ENCODE data around the gene TTLL8. TPM values are rescaled to one million over a fixed set of nuclear protein-coding genes. Genes with fewer than 3 reads are reported as not detected.

TTLL8 gene
- total and polyA plus RNA-seq, 2 donors (not counting 3 experiments of a cell fraction or from before 2014, with no cell fraction given), result not detected

DNA sequence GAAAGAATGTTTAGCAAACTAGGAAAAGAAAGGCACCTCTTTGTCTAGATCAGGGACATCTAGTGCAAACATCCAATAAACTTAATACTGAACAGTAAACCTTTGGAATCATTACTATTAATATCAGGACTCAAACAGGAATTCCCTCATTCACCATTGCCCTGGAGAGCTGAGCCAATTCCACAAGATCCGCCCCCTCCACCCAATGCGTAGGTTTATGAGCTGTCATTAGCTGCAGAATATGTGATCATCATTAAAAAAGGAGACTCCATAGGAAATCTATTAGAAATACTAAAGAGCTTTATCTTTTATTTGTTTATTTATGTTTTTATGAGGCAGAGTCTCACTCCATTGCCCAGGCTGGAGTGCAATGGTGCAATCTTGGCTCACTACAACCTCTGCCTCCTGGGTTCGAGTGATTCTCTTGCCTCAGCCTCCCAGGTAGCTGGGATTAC lies 51.0 kb downstream of the TTLL8 start:
- ChIA-PET CTCF (interaction anchor here (1.0 to 3.2 kb wide), 2 partner anchors 23 kb away, joined by 3 to 11 read pairs; no protein-coding TSS in a partner anchor), POLR2A (interaction anchor here (0.7 kb wide), 1 partner anchor 11 kb away, joined by 3 read pairs; no protein-coding TSS in a partner anchor)
- H3K4me2 ChIP-seq (ENCODE audit: insufficient read depth, low read length), result no peak overlapping the region
- BruUV-seq (replicated peaks), result no TSS peak
- DNase-seq (ENCODE audit: low read depth, low spot score) (no peak), FAIRE-seq (no peak)
- no peak overlapping the region for H2AFZ ChIP-seq (ENCODE audit: low read depth, low read length)
- H3K9me1 ChIP-seq (replicated peaks; ENCODE audit: control insufficient read depth, extremely low read depth, insufficient read depth, low read length), result no peaks in the 10 kb centered on the region
- peaks cover 15 to 19% of the 10 kb centered on the region in 2 experiments for H3K27me3 ChIP-seq (ENCODE audit: control insufficient read depth in 2 of 2, insufficient read depth in 2 of 2, low read length in 2 of 2)
- H3K9ac ChIP-seq (replicated peaks; ENCODE audit: extremely low read depth, insufficient read depth, low read length), result no peak overlapping the region
- H3K36me3 ChIP-seq (ENCODE audit: control insufficient read depth in 2 of 2, extremely low read depth in 1 of 2, insufficient read depth in 2 of 2, low read length in 2 of 2), result no peaks in the 10 kb centered on the region
- H3K9me3 ChIP-seq (replicated peaks; ENCODE audit: control insufficient read depth, insufficient read depth, low read length), result no peaks in the 10 kb centered on the region
- TF ChIP-seq GATA2 (IDR thresholded peaks at IDR 0.05; ENCODE audit: insufficient read depth, insufficient read length, low read depth, low read length), result no peak
- TF ChIP-seq CTCF (IDR thresholded peaks at IDR 0.05; ENCODE audit: extremely low read depth in 1 of 2, insufficient read depth in 1 of 2, low read depth in 1 of 2, low read length in 2 of 2), result no peak
- no peak for TF ChIP-seq JUN (IDR thresholded peaks at IDR 0.05; ENCODE audit: borderline replicate concordance, insufficient read depth, insufficient read length, low read depth)
- no peak for TF ChIP-seq POLR2A (IDR thresholded peaks at IDR 0.05; ENCODE audit: low read depth, low read length)
- no peak for TF ChIP-seq MYC (IDR thresholded peaks at IDR 0.05; ENCODE audit: low read depth, low read length)
- TF ChIP-seq MAX (IDR thresholded peaks at IDR 0.05; ENCODE audit: insufficient read depth, insufficient read length), result no peak
- no peak for TF ChIP-seq EZH2 (IDR thresholded peaks at IDR 0.05; ENCODE audit: borderline replicate concordance, low read depth, low read length, severe bottlenecking)
- TF ChIP-seq FOS (IDR thresholded peaks at IDR 0.05; ENCODE audit: borderline replicate concordance, insufficient read depth, low read length), result no peak
- TF ChIP-seq POLR2AphosphoS5 (IDR thresholded peaks at IDR 0.05; ENCODE audit: insufficient read depth, low read depth, low read length), result no peak
- H3K79me2 ChIP-seq (ENCODE audit: control insufficient read depth, insufficient read depth, low read length), result no peaks in the 10 kb centered on the region
- H3K27ac ChIP-seq (ENCODE audit: insufficient read depth, low read depth, low read length), result no peak overlapping the region
- intact Hi-C loops (cut with micrococcal nuclease), result no loop called here
- no peaks in the 10 kb centered on the region for H4K20me1 ChIP-seq (replicated peaks; ENCODE audit: control insufficient read depth, extremely low read depth, insufficient read depth, low read length)
- H3K4me3 ChIP-seq (replicated peaks in 1 of 3; ENCODE audit: insufficient read depth in 1 of 3, low read depth in 1 of 3, low read length in 3 of 3), result no peak overlapping the region
- dilution Hi-C loops (cut with MboI; ENCODE audit: extremely low pct_ligation_motif_present, low sequenced_read_pairs), result no loop called here
- H3K4me1 ChIP-seq (ENCODE audit: control insufficient read depth, extremely low read depth, insufficient read depth, low read length), result no peaks in the 10 kb centered on the region
